Keratinocyte (primary cell): ENCODE measurements around the gene BCOR. TPM values are rescaled to one million over a fixed set of nuclear protein-coding genes. Genes with fewer than 3 reads are reported as not detected.
A peak's percentile ranks its signal among the peaks of the same experiment; 100 is the strongest.

Source experiments
- DNase-seq: peaks from one replicate; pipeline ENCODE4 v3.0.0-alpha.2; 2011; ENCODE audit warnings: low read depth, missing footprints, low spot score
- FAIRE-seq: peaks from 2 replicates; lab custom pipeline; 2011; peaks lifted over from hg19 to GRCh38; lab: Jason Lieb, UNC
- H2AFZ ChIP-seq: 2 replicates; pipeline ENCODE4 v1.6.0; 2012; ENCODE audit warnings: low read length, control low read depth, inconsistent platforms; ENCODE audit not compliant: control insufficient read depth
- H3K27ac ChIP-seq: 2 replicates; pipeline ENCODE4 v1.5.1; 2011; ENCODE audit warnings: low read length; ENCODE audit not compliant: control insufficient read depth, insufficient read depth
- H3K27me3 ChIP-seq: 3 replicates; pipeline ENCODE4 v1.6.0; 2011; ENCODE audit warnings: low read length; ENCODE audit not compliant: control insufficient read depth, insufficient read depth; ENCODE audit errors: extremely low read depth
- H3K36me3 ChIP-seq, 2 experiments: 2 replicates in 1 of 2; 3 replicates in 1 of 2; pipeline ENCODE4 v1.5.1; 2011; ENCODE audit warnings: low read length in 2 of 2, mild to moderate bottlenecking in 1 of 2; ENCODE audit not compliant: control insufficient read depth in 2 of 2, insufficient read depth in 2 of 2; ENCODE audit errors: extremely low read depth in 1 of 2
- H3K4me1 ChIP-seq: 3 replicates; pipeline ENCODE4 v1.5.1; 2011; ENCODE audit warnings: low read length; ENCODE audit not compliant: control insufficient read depth, insufficient read depth; ENCODE audit errors: extremely low read depth
- H3K4me2 ChIP-seq: 3 replicates; pipeline ENCODE4 v1.6.0; 2011; ENCODE audit warnings: low read depth, low read length; ENCODE audit not compliant: control insufficient read depth, insufficient read depth; ENCODE audit errors: extremely low read depth
- H3K4me3 ChIP-seq, 3 experiments: fragments of 200-600 bp in 1 of 3; sonication (generic) in 1 of 3; 2 replicates in 2 of 3; 3 replicates in 1 of 3; pipeline ENCODE4 v1.5.1; 2011 to 2016; ENCODE audit warnings: low read length in 3 of 3, mild to moderate bottlenecking in 3 of 3, control low read depth in 2 of 3, inconsistent platforms in 1 of 3, low read depth in 1 of 3, mixed read lengths in 1 of 3, mixed run types in 1 of 3, moderate library complexity in 1 of 3; ENCODE audit not compliant: control insufficient read depth in 2 of 3, insufficient read depth in 2 of 3; ENCODE audit errors: extremely low read depth in 1 of 3
- H3K79me2 ChIP-seq: 2 replicates; pipeline ENCODE4 v1.6.0; 2012; ENCODE audit warnings: low read length; ENCODE audit not compliant: control insufficient read depth, insufficient read depth
- H3K9ac ChIP-seq: 3 replicates; pipeline ENCODE4 v1.6.0; 2011; ENCODE audit warnings: low read length; ENCODE audit not compliant: control insufficient read depth, insufficient read depth; ENCODE audit errors: extremely low read depth
- H3K9me1 ChIP-seq: 3 replicates; pipeline ENCODE4 v1.6.0; 2011; ENCODE audit warnings: low read length; ENCODE audit not compliant: control insufficient read depth, insufficient read depth; ENCODE audit errors: extremely low read depth
- H3K9me3 ChIP-seq: 2 replicates; pipeline ENCODE4 v1.5.1; 2012; ENCODE audit warnings: low read depth, low read length; ENCODE audit not compliant: control insufficient read depth
- H4K20me1 ChIP-seq: 3 replicates; pipeline ENCODE4 v1.6.0; 2011; ENCODE audit warnings: low read length; ENCODE audit not compliant: control insufficient read depth, insufficient read depth; ENCODE audit errors: extremely low read depth
- EZH2 ChIP-seq: IDR thresholded peaks from one replicate; pipeline ENCODE4 v1.6.1; 2012; ENCODE audit warnings: inconsistent platforms, mild to moderate bottlenecking, low read length, moderate library complexity
- dilution Hi-C: fragments of 300-500 bp; cut with MboI; formaldehyde crosslinking; loops from one replicate; pipeline ENCODE4 v1.7.0; 2020; ENCODE audit warnings: low sequenced_read_pairs; ENCODE audit not compliant: extremely low pct_ligation_motif_present
- polyA plus RNA-seq, 5 experiments: library from polyadenylated mRNA; depleted of rRNA in 3 of 5; stranded (reverse) in 3 of 5; stranded (forward) in 1 of 5; unstranded in 1 of 5; fragments of >200 nt; gene quantifications; 1 replicate in 1 of 5; 2 replicates in 3 of 5; 3 replicates in 1 of 5; pipeline versions ENCODE4 v1.2.1 to v1.2.3, GENCODE V29; 2011 to 2012; ENCODE audit warnings: missing spikeins in 2 of 5, low read depth in 1 of 5, low replicate concordance in 1 of 5
- TF ChIP-seq, protein P1 (sequence below), 3 experiments: IDR thresholded peaks in 1 of 3; conservative IDR thresholded peaks in 1 of 3; optimal IDR thresholded peaks in 1 of 3; 2 replicates in 2 of 3; 3 replicates in 1 of 3; pipeline versions ENCODE3 to v1.5.1; 2011; ENCODE audit warnings: low read length in 3 of 3, mild to moderate bottlenecking in 3 of 3, moderate library complexity in 2 of 3, control low read depth in 1 of 3, inconsistent platforms in 1 of 3; ENCODE audit not compliant: insufficient read depth in 2 of 3; ENCODE audit errors: extremely low read depth in 1 of 3

The BCOR gene
- polyA plus RNA-seq, 1 donor (not counting 4 experiments of a cell fraction or from before 2014, with no cell fraction given): 5.0 TPM

- no peak for TF ChIP-seq EZH2
- TF ChIP-seq, protein P1, sequence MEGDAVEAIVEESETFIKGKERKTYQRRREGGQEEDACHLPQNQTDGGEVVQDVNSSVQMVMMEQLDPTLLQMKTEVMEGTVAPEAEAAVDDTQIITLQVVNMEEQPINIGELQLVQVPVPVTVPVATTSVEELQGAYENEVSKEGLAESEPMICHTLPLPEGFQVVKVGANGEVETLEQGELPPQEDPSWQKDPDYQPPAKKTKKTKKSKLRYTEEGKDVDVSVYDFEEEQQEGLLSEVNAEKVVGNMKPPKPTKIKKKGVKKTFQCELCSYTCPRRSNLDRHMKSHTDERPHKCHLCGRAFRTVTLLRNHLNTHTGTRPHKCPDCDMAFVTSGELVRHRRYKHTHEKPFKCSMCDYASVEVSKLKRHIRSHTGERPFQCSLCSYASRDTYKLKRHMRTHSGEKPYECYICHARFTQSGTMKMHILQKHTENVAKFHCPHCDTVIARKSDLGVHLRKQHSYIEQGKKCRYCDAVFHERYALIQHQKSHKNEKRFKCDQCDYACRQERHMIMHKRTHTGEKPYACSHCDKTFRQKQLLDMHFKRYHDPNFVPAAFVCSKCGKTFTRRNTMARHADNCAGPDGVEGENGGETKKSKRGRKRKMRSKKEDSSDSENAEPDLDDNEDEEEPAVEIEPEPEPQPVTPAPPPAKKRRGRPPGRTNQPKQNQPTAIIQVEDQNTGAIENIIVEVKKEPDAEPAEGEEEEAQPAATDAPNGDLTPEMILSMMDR (optimal IDR thresholded peaks at IDR 0.05 in 1 of 3, IDR thresholded peaks at IDR 0.05 in 1 of 3, conservative IDR thresholded peaks at IDR 0.05 in 1 of 3; ENCODE audit: extremely low read depth in 1 of 3, insufficient read depth in 2 of 3, low read length in 3 of 3): no peak
- H3K9ac ChIP-seq: peak overlapping the region; percentile 43
- FAIRE-seq (peak; percentile 20), DNase-seq (no peak)
- peak overlapping the region; percentile 51 for H2AFZ ChIP-seq
- H3K4me3 ChIP-seq: no peak overlapping the region
- no peaks in the 10 kb centered on the region for H3K79me2 ChIP-seq
- H3K27ac ChIP-seq: peak overlapping the region; percentile 75
- H3K4me1 ChIP-seq: peaks cover 19% of the 10 kb centered on the region
- no peaks in the 10 kb centered on the region for H3K36me3 ChIP-seq
- dilution Hi-C loops: no loop called here
- no peaks in the 10 kb centered on the region for H3K9me3 ChIP-seq
- no peaks in the 10 kb centered on the region for H3K9me1 ChIP-seq
- H3K27me3 ChIP-seq: no peaks in the 10 kb centered on the region
- H3K4me2 ChIP-seq: peak overlapping the region; percentile 71
- H4K20me1 ChIP-seq: no peaks in the 10 kb centered on the region
These were observed 35.0 kb upstream of the BCOR start for GRCh38 chrX:40132751-40133150.

DNA sequence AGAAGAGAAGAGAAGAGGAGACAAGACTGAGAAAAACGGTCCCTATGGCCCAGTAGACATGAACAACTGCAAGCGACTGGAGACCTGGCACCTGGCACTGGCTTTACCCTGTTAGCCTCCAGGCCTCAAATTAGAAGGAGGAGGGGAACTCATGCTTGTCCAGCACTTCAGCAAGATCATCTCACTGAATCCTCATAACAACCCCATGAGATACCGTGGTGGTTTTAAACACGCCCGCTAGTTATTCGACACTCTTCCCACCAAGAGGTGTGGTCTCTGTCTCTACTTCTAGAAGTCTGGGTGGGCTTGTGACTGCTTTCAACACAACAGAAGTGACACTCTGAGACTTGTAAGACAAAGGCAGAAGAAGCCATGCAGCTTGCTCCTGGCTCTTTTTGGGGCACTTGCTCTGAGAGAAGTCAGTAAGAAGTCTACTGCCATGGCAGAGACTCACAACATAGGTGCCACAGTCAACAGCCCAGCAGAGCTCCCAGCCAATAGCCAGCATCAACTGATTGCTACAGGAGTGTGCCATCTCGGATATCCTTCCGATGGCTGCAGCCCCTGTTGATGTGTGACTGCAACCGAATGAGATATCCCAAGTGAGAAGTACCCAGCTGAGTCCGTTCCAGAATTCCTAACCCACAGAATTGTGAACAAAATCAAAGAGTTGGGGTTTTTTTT lies 34.0 kb upstream of the BCOR start:
- dilution Hi-C loops: no loop called here
- Histone ChIP-seq H3K4me1 (peaks cover 19% of the 10 kb centered on the region), H4K20me1 (no peaks in the 10 kb centered on the region), H3K4me2 (no peak overlapping the region), H3K9me3 (no peaks in the 10 kb centered on the region), H3K79me2 (no peaks in the 10 kb centered on the region), H3K4me3 (no peak overlapping the region), H3K9ac (peak overlapping the region; percentile 43), H3K27ac (peak overlapping the region; percentile 75), H3K27me3 (no peaks in the 10 kb centered on the region), H3K36me3 (no peaks in the 10 kb centered on the region), H2AFZ (no peak overlapping the region), H3K9me1 (no peaks in the 10 kb centered on the region)
- DNase-seq: no peak
- TF ChIP-seq, protein P1 (optimal IDR thresholded peaks at IDR 0.05 in 1 of 3, IDR thresholded peaks at IDR 0.05 in 1 of 3, conservative IDR thresholded peaks at IDR 0.05 in 1 of 3; ENCODE audit: extremely low read depth in 1 of 3, insufficient read depth in 2 of 3, low read length in 3 of 3): no peak
- no peak for TF ChIP-seq EZH2
- FAIRE-seq: no peak
